Fibroblast of lung (primary cell): ENCODE measurements around the gene PTPN13.

ENCODE experiments used
- CTCF ChIP-seq, 2 donors: IDR thresholded peaks in 1 of 2; conservative IDR thresholded peaks in 1 of 2; 1 replicate in 1 of 2; 2 replicates in 1 of 2; pipeline ENCODE4 v1.5.1; 2011 to 2012; ENCODE audit warnings: low read length in 2 of 2, control low read depth in 1 of 2, inconsistent platforms in 1 of 2, low read depth in 1 of 2, mild to moderate bottlenecking in 1 of 2
- EZH2 ChIP-seq: IDR thresholded peaks from 2 replicates; pipeline ENCODE4 v1.5.1; 2012; ENCODE audit warnings: low read length, control low read depth, mild to moderate bottlenecking; ENCODE audit errors: missing control alignments

DNA sequence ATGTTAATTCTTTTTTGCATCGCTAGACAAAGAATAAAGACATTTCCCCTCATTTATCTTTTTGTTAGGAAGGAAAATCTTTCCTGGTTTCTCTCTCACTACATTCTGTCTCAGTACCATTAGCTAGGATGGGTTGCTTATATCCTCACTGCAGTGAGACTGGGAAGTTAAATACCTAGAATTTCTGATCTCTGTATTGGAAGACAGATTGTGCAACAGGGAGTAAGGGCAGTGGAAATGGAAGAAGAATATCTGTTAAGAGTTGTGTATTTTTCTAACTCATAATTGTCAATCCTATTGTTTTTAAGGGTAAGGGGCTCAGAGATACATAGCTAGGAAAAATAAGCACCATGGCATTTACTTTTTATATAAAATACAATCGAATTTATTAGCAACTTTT, 19.6 kb downstream of the PTPN13 start:
- TF ChIP-seq CTCF (conservative IDR thresholded peaks at IDR 0.05 in 1 of 2, IDR thresholded peaks at IDR 0.05 in 1 of 2; ENCODE audit: low read depth in 1 of 2, low read length in 2 of 2) (no peak), EZH2 (no peak)
